ENCODE data around the gene OXTR.
A peak's percentile ranks its signal among the peaks of the same experiment; 100 is the strongest.

Gene OXTR

DNA sequence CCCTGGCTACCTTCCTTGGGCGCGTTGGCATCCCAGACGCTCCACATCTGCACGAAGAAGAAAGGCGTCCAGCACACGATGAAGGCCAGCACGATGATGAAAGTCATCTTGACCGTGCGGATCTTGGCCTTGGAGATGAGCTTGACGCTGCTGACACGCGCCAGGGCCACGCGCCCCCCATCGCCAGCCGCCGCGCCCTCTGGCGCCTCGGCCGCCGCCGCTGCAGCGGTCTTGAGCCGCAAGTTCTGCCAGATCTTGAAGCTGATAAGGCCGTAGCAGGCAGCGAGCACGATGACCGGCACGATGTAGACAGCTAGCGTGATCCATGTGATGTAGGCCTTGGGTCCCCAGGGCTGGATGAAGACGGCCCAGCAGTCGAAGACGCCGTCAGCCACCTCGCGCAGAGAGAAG is 2.2 kb downstream of the OXTR start:
- no peak for DNase-seq (ENCODE audit: low spot score)

DNA sequence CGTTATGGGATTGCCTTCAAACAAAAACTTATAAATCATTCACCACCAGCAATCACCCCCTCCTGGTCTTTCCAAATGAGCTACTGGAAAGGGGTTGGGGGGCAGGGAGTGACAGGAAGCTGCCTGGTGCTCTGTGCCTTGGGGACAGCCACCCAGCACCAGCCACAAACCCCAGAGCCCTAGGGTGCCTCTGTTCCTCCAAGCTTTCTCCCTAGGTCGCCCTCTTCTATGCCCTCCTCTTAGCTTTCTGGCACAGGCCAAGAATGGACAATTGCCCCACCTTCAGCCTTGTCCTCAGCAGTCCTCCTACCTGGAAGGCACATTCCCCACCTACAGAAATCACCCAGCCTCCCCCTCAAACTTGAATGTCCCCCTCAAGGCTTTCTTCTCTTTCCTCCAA is 3.3 kb downstream of the OXTR start:
- no peak for DNase-seq (ENCODE audit: low spot score)

DNA sequence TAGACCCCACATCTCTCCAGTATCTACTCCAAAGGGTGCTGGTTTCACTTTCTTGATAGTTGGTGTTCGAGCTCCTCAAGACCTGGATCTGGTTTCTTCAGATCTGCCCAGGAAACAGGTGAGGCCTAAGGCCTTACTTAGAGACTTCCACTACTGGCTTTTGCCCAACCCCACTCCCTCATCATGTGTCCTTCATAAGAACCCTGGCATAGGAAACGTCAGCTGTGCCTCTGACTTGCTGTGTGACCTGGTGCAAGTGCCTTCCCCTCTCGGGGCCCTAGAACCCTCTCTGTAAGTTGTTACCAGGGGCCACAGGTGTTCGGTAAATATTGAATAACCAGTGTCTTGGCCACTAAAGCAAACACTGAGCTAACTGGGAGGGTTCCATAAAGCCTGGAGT is 3.9 kb downstream of the OXTR start:
- no peak for DNase-seq (ENCODE audit: low spot score)

DNA sequence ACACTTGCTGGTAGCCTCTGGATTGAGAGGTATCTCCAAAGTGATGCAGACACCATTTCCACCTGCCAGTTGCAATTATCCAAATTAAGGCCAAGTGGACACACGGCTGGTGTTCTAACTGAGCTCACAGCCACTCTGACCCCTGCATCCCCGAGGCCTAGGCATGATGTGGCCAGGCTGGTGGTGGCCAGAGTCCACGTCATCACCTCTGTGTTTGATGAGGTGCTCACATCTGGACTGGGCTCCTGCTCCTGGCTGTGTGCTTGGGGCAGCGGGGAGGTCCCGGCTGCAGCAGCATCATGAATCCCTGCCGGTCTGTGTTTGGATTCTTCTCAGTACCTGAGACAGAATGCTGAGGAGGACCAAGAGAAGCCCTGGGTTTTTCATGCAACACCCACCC is 4.9 kb downstream of the OXTR start:
- DNase-seq (ENCODE audit: low spot score): no peak

DNA sequence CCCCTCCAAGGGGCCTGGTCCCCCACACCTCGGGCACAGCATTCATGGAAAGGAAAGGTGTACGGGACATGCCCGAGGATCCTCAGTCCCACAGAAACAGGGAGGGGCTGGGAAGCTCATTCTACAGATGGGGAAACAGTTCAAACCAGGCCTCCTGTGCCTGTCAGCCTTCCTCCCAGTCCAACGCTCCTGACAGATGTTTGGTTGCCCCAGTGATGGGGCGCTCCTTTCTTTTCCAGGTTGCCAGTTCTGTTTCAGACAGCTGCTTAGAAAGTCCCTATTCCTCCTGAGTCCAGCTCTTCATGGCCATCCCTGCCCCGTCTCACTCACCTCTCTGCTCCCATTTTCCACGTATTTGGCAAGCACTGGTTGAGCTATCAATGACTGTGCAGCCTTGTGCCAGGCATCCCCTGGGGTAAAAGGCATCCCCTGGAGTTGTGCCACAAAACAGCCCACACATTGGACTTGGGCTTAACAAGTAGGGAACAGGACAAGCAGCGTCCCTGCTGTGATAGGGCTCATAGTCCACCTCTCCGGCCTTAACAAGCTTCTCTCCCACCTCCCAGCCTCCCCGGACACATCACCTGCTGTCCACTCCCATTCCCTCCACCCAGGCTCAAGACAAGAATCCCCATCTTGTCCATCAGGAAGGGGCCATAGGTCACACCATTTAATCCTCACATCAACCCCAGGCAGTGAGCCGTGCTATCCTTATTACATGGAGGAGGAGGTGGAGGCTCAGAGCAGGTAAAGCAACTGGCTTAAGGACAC is 6.6 kb downstream of the OXTR start:
- DNase-seq (ENCODE audit: low spot score): no peak

DNA sequence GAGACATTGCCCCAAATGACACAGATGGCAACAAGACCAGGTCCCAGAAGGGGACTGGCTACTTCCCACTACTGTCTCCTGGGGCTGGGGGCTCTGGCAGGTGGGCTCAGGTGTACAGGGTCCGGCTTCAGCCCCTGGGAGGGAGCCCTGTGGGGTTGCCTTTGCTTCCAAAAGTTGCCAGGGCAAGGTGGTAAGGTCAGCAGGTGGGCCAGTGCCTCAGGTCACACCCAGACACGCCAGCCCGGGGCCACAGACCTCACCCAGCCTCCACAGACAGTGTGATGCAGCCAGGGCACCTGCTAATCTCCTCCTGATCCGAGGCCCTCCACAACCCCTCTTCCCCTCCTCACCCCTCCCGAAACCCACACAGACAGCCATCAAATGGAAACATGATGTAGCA is 7.5 kb downstream of the OXTR start:
- DNase-seq (ENCODE audit: low spot score): no peak

DNA sequence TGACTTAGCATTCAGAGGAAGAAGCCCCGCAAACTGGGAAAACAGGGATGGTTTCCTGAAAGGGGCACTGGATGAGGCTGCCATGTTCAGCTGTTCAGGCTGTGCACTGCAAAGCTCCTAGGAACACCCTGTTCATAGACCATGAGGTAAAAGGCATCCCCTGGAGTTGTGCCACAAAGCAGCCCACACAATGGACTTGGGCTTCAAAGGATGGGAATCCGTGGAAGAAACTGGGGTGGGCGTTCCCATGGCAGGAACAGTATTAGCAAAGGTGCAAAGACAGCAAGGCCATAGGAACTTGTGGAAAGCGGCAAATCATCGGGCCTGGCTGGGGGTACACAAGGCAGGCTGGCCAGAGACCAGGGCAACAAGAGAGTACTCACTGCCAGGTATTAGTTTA is 8.9 kb downstream of the OXTR start:
- DNase-seq (ENCODE audit: low spot score): no peak

DNA sequence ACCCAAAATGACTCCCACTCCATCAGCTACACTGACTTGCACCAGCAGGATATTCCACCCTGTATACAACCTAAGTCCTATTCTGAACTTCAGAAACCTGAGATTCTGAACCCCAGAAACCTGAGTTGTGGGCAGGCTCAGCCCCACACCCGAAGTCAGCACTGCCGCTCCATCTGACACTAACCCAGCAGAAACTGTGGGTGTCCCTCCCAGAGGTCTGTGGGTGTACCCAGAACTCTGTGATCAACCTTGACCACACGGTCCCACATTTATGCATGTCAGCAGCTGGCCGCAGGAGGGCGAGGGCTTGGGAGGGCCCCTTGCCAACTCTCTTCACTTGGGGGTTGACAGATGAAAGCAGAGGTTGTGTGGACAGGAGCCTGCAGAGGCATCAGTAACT is 9.3 kb downstream of the OXTR start:
- no peak for DNase-seq (ENCODE audit: low spot score)

DNA sequence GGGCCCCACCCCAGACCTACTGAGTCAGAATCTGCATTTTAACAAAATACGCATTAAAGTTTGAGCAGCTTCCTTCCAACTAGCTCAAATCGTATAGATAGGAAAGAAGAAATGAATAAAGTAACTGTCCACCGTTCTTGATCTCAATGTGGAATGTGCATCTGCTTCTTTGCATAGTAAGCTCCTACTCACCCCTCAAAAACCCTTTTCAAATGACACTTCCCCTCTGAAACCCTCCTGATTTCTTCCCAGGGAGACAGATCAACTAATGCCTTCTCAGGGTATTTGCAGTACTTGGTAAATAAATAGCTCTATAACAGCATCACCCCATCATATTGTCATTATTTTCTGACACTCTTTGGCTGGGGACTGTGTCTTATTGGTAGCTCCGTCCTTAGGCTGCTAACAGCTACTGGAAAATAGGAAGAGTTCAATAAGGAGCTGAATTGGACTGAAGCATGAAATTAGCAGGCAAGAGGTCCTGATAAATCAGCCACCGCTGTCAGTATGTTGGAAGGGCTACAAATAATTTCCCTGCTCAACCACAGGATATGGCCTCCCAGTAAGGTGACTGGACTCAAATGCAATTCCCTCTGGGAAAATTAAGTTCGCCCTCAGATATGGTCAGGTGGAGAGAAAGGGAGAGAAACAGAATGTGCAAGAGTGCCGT is 10.2 kb downstream of the OXTR start:
- no peak for DNase-seq (ENCODE audit: low spot score)

DNA sequence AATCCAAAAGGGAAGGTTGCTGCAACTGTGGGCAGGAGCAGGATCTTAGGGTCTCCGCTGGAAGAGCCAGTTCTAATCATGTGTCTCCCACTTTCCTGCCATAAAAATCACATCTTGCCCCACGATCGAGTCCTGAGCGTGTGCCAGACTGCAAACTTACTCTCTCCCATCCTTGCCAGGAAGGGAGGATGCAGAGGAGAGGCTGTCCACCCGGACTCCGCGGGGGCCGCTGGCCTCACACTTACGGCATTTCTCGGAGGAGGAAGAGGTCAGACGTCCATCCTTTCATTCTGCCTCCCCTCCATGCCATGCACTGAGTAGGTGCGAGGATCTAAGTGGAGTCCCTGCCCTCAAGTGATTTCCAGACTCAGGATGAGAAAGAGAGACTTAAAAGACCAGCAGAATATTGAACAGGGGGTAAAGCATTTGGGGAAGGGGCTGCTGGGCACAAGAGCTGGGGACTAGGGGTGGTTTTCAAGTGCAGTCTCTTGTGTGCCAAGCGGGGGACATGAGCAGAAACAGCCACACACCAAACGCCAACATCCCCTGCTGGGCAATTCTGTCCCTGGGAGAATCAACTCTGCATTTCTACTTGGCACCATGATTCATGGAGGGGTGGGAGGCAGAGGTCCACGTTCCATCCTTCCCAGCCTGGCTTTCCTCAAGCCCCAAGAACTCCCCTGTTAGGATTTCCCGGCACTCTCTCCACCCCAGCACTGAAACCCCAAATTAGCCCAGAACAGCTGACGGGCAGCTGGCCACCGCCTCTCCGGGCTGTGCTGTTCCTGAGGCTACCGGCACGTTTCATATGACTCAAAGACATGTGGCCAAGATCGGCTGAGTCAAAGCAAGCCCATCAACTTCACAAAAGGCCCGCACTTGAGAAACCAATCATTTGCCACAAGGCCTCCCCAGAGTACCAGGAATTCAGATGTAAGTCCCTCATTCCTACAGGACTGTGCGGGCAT is 11.6 kb downstream of the OXTR start:
- DNase-seq (ENCODE audit: low spot score): no peak

DNA sequence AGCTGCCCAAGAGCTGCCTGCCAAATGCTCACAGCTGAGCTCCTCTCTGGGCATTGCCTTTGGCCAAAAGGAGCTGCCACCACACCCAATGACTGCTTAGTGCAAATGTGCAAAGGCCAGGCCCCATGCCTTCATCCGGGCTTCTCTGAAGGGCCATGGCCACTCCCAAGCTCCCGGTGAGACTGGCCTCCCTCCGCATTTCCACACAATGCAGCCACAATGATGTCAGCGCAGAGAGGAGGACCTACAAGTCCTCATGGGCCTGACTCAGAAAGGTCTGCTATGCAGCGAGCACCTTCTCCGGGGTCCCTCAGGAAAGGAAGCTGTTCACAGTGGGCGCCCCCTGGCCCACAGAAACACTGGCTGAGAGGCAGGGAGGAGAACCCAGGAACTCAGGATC is 12.7 kb downstream of the OXTR start:
- DNase-seq (ENCODE audit: low spot score): no peak

DNA sequence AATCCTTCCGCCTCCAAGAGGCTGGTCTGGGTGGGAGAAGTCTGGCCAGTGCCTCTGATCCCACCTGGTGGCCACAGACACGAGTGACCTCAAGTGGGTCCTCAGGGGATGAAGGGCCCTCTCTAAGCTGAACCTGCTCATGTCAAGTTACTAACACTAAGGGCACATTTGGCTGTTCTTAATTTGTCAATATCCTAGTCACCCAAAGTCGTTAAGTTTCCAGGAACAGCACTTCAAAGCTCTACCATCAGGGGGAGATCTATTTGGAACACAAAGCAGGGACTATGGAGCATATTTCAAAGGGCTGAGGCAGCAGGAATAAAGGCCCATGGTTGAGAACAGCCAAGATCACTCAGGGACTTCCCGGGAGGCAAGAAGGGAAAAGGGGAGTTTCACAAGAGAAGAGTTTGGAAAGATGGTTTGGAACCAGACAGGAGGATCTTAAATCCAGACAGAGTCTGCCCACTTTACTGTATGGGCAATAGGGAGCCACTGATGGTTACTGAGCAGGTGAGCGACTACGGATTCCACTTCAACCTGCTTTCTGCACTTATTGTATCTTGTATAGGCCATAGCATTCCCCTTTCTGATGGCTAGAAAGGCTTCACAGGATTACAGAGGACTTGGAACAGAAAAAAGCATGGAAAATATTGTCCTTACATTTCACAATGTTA is 13.7 kb downstream of the OXTR start:
- no peak for DNase-seq (ENCODE audit: low spot score)

DNA sequence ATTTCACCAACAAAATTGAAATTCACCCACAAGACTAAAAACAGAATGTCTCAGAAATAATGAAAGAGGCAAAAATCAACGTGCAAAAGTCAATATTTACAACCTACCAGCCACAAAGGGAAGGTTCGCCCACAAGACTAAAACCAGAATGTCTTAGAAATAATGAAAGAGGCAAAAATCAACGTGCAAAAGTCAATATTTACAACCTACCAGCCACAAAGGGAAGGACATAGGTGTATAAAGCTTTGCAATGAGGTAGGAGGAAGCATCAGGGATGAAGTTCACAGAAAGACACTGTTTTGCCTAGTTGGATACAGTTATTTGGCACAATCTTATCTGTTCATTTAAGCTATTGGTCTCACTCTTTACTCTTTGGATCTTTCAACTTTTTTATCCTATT is 14.3 kb downstream of the OXTR start:
- no peak for DNase-seq (ENCODE audit: low spot score)

DNA sequence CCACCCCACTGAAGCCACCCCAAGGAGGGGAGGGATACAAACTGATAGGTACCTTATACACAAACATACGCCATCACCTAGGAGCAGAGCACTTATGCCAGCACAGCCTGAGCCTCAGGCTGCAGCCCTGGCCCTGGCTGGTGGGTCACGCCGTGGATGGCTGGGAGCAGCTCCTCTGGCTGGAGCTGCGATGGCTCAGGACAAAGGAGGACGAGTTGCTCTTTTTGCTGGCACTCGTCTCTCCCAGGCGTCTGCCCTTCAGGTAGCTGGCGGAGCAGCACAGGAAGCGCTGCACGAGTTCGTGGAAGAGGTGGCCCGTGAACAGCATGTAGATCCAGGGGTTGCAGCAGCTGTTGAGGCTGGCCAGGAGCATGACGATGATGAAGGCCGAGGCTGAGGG is 16.6 kb downstream of the OXTR start:
- DNase-seq (ENCODE audit: low spot score): no peak

DNA sequence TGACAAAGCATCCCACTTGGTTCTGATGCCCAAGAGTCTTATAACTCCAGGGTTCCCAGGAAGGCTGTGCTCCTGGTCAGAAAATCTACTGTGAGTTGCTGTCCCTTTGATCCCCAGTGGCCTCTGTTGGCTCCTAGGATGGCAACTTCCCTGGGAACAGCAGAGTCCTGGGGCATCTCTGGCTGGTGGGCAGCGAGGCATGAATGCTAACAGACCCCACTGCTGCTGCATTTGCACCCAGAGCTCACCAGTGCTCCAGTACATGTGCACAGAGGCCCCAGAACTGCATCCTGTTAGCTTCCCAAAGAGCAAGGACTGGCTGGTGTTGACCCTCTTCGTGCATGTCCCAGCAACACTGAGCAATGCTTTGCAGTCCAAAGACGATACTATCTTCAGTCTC is 20.1 kb downstream of the OXTR start:
- DNase-seq (ENCODE audit: low spot score): no peak

DNA sequence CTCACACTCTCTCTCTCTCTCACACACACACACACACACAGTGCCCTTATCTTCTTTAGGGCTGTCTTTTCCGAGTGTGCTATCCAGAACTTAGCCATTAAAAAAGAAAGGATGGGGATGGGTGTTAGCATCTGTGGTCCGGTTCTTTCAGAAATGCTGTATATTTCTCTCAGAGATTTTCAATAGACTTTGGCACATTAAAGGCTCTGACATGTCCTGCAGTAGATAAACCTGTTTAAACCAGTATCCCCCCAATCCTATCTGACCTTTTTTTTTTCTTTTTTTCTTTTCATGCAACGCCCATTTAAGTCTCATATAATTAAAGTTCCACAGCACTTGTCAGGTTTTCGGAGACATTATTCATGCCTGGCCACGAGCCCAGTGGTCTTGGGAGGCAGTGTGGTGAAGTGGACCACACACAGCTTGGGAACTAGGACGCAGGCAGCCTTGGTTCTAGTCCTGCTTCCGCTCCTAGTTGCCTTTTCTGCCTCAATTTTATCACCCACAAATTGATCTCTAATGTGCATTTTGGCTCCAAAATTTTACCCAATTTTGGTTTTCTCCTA is 22.6 kb downstream of the OXTR start:
- no peak for DNase-seq (ENCODE audit: low spot score)

DNA sequence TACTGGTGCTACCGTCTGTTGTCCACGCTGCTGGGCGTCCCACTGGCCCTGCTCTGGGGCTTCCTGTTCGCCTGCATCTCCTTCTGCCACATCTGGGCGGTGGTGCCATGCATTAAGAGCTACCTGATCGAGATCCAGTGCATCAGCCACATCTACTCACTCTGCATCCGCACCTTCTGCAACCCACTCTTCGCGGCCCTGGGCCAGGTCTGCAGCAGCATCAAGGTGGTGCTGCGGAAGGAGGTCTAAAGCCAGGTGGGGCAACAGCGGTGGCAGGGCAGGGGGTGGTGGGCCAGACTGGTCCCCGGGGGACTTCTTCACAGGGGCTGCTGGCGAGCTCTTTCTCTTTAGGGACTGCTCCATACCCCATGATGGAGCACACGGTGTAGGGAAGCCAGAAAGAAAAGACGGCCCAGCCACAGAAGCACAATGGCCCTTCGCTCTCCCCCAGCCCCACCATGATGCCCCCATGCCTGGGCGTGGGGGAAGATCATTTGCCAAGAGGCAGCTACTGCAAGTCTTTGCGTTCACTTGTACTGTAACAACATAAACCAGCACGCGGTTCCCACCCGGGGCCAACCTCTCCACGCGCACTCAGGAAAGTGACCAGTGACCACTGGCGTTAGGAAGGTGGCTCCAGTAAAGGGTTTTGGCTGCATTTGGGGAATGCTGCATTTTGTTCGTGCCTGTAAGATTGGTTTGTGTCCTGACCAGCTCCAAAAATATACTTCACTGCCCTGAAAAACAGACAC is 23.6 kb downstream of the OXTR start:
- DNase-seq (ENCODE audit: low spot score): no peak

DNA sequence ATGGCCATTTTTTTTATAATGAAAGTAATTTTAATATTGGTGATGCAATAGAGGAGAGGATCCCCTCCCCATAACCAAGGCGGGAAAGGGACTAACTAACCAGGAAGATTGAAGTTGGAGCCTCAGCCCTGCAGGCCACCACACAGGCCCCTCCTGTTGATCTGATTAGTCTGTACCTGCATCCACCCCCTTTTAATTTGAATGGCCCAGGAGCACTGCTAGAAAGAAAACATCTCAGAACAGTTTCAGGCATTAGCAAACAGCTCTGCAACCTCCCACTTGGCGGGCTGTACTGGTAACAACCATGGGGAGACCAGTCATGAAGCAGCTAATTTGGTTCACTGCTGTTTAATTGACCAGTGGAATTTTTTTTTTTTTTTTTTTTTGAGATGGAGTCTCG is 25.5 kb downstream of the OXTR start:
- DNase-seq (ENCODE audit: low spot score): no peak

DNA sequence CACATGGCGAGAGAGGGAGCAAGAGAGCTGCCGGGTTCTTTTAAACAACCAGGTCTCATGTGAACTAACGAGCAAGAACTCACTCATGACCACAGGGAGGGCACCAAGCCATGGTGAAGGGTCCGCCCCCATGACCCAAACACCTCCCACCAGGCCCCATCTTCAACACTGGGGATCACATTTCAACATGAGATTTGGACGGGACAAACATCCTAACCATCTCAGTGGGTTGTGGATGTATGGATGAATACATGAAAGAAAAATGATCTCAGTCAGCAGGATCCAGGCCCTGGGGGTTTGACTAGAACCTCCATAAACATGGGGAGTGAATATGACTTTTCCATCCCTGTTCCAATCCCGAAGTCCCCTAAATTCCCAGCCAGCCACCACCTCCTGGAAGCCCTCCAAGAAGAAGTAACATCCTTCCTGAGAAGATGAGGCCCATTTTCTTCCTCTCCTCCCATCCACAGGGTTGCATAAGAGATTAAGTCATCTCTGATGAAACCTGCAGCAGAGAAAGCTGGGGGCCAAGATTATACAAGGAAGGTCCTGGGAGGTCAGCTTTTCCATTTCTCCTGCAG is 26.3 kb downstream of the OXTR start:
- peak; percentile 24 for DNase-seq (ENCODE audit: low spot score)

DNA sequence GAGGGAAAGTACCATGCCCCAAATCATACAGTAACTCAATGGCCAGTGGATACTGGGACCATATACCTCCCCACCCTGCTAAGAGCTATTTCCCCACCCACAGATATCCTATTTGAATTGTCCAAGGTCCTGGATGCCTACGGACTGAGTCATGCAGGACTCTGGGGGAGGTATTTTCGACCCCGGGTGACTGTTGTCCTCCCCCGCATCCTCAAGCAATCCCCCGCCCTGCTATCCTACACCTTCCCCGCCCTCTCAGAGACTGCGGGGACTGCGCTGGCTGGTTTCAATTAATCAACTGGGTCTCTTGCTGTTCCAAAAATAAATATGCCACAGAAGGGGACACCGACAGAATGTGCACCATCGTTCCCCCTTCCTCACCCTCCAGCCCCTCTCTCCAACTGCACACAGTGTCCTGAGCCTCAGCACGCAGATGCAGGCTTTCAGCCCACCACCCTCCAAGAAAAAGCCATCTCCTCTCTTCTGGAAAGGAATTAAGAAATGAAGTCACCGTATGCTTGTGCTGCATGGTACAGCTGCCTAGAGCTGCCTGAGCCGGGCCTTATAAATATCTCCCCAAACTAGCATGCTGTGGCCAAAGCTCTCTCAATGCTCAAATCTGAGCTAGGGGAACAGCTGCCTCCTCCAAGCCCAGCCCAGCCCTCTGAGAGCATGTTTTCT is 27.7 kb downstream of the OXTR start:
- peak; percentile 91 for DNase-seq (ENCODE audit: low spot score)

Data from kidney tubule cell (primary cell).